LNCaP clone FGC (cell line): ENCODE results near the gene CSGALNACT2.

ENCODE experiments used
- DNase-seq: peaks from one replicate; pipeline ENCODE4 v3.0.0-alpha.2; 2011; ENCODE audit warnings: low read depth
- H3K4me3 ChIP-seq: 2 replicates; pipeline ENCODE4 v1.5.1; 2011; ENCODE audit warnings: mild to moderate bottlenecking, low read depth, low read length, control low read depth
- TF ChIP-seq, protein P1 (sequence below): IDR thresholded peaks from 2 replicates; pipeline ENCODE4 v1.5.1; 2012; ENCODE audit warnings: mild to moderate bottlenecking; ENCODE audit not compliant: control insufficient read depth, insufficient read depth; ENCODE audit errors: extremely low read depth

The CSGALNACT2 gene

GRCh38 chr10:43112608-43112961 lies 25.7 kb upstream of the CSGALNACT2 start:
- no peak overlapping the region for H3K4me3 ChIP-seq
- no peak for DNase-seq
- TF ChIP-seq, protein P1, sequence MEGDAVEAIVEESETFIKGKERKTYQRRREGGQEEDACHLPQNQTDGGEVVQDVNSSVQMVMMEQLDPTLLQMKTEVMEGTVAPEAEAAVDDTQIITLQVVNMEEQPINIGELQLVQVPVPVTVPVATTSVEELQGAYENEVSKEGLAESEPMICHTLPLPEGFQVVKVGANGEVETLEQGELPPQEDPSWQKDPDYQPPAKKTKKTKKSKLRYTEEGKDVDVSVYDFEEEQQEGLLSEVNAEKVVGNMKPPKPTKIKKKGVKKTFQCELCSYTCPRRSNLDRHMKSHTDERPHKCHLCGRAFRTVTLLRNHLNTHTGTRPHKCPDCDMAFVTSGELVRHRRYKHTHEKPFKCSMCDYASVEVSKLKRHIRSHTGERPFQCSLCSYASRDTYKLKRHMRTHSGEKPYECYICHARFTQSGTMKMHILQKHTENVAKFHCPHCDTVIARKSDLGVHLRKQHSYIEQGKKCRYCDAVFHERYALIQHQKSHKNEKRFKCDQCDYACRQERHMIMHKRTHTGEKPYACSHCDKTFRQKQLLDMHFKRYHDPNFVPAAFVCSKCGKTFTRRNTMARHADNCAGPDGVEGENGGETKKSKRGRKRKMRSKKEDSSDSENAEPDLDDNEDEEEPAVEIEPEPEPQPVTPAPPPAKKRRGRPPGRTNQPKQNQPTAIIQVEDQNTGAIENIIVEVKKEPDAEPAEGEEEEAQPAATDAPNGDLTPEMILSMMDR = no peak

DNA sequence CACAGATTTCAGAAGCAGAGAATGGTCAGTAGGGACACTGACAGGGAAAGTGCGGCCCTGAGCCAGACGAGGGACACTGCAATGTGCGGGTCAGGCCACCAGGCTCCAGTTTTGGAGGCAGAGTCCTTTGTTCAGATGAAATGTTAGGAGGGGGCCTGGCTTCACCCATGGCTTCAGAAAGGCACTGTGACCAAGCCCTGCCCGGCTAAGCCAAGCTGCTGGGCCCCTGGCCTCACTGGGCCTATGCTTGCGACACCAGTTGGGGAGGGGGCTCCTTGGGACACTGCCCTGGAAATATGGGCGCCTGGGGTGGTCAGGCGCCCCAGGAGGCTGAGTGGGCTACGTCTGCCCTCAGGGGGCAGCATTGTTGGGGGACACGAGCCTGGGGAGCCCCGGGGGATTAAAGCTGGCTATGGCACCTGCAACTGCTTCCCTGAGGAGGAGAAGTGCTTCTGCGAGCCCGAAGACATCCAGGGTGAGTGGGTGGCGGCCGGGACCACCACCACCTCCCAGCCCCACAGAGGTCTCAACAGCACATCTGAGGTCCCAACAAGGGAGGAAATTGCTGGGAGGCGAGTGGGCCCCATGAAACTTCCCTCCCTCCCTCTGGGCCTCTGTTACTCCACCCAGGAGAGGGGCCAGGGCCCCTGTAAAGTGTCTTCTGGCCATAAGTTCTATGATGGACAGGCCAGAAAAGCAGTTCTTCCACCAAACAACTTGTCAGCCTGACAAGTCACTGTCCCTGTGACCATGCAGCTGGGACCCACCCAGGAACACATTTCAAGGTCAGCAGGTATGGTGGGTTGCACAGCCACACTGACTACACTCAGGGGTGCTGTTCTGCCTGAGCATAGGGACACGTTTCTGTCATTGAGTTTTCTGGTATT lies 24.8 kb upstream of the CSGALNACT2 start:
- TF ChIP-seq, protein P1 = no peak
- no peak for DNase-seq
- no peak overlapping the region for H3K4me3 ChIP-seq

- TF ChIP-seq, protein P1 = no peak
- DNase-seq = no peak
- H3K4me3 ChIP-seq = no peak overlapping the region
Measured at GRCh38 chr10:43114088-43114742, 24.0 kb upstream of the CSGALNACT2 start.

- H3K4me3 ChIP-seq = no peak overlapping the region
- TF ChIP-seq, protein P1 = no peak
- no peak for DNase-seq
Measured at GRCh38 chr10:43114743-43115611, 23.3 kb upstream of the CSGALNACT2 start.

GRCh38 chr10:43115881-43116595 lies 22.2 kb upstream of the CSGALNACT2 start:
- DNase-seq = no peak
- TF ChIP-seq, protein P1 = no peak
- no peak overlapping the region for H3K4me3 ChIP-seq

- H3K4me3 ChIP-seq = no peak overlapping the region
- TF ChIP-seq, protein P1 = no peak
- DNase-seq = no peak
Measured at GRCh38 chr10:43116596-43116995, 21.6 kb upstream of the CSGALNACT2 start.
